SH-SY5Y (cell line): ENCODE measurements around the gene NRGN.

Source experiments
- GATA2 ChIP-seq: IDR thresholded peaks from 2 replicates; pipeline ENCODE4 v1.6.1; 2011; ENCODE audit warnings: mild to moderate bottlenecking, low read depth, low read length
- GATA3 ChIP-seq: IDR thresholded peaks from 2 replicates; pipeline ENCODE4 v1.6.1; 2011; ENCODE audit warnings: low read depth, mild to moderate bottlenecking, low read length, moderate library complexity

DNA sequence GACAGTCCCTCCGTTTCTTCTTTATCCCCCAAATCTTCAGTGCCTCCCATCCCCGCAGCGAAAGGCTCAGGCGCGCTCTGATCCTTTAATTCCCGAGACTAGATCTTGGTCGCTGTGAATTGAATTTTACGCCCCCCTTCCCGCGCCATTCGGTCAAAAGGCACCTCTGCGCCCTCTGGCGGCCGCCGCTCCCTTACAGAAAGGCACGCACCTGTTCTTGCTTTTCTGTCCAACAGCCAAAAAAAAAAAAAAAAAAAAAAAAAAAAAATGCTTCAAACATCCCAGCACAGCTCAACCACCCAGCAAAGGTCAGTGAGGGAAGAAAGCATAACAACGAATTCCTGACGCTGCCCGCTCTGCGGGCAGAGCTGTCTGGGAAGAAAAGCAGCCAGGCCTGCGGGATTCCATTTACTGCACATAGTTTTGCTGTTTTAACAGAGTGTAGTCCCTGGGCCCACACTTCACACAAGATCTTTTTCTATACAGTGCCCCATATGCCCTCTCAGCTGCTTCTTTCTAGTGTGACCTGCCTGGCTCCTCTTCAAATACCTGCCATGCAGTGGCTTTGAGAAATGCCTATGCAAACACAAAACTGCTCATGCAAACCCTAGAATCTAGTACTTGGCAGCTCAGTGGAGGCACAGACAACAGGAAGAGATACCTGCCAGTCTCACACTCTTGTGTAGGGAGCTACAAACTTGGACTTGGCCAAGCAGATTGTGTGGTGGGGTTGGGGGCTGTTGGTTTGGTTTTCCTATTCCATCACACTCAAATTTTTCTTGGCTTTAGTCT, 23.6 kb downstream of the NRGN start:
- TF ChIP-seq GATA2 (no peak), GATA3 (no peak)
